ENCODE measurements around the gene ZBTB22.

GRCh38 chr6:33276581-33276863 is 41.0 kb downstream of the ZBTB22 start:
- no peak for TF ChIP-seq CTCF (IDR thresholded peaks at IDR 0.05; ENCODE audit: insufficient read depth, low read length)
- no peak for TF ChIP-seq POLR2AphosphoS5 (IDR thresholded peaks at IDR 0.05; ENCODE audit: low read depth)

Measured in HL-60 (cell line).